Lower leg skin (tissue), 3 donors: Measurements from ENCODE around the gene OBP2B.

Source experiments
- CTCF ChIP-seq, 3 donors: fragments of 450-650 bp; IDR thresholded peaks; one replicate each; pipeline ENCODE4 v1.5.1; 2016; ENCODE audit warnings: antibody characterized with exemption in 3 of 3, mild to moderate bottlenecking in 3 of 3, moderate library complexity in 2 of 3
- POLR2A ChIP-seq, 2 donors: fragments of 450-650 bp; IDR thresholded peaks; one replicate each; pipeline ENCODE4 v1.6.1; 2016 to 2017; ENCODE audit warnings: antibody characterized with exemption in 2 of 2, mild to moderate bottlenecking in 1 of 2, moderate library complexity in 1 of 2

GRCh38 chr9:133184971-133185370 is 24.1 kb downstream of the OBP2B start:
- TF ChIP-seq CTCF (IDR thresholded peaks at IDR 0.05): no peak
- TF ChIP-seq POLR2A (IDR thresholded peaks at IDR 0.05): no peak
